ENCODE results near the gene LRRC26. TPM values are rescaled to one million over a fixed set of nuclear protein-coding genes. Genes with fewer than 3 reads are reported as not detected.

The LRRC26 gene
- total RNA-seq, 1 donor = 0.21 TPM

DNA sequence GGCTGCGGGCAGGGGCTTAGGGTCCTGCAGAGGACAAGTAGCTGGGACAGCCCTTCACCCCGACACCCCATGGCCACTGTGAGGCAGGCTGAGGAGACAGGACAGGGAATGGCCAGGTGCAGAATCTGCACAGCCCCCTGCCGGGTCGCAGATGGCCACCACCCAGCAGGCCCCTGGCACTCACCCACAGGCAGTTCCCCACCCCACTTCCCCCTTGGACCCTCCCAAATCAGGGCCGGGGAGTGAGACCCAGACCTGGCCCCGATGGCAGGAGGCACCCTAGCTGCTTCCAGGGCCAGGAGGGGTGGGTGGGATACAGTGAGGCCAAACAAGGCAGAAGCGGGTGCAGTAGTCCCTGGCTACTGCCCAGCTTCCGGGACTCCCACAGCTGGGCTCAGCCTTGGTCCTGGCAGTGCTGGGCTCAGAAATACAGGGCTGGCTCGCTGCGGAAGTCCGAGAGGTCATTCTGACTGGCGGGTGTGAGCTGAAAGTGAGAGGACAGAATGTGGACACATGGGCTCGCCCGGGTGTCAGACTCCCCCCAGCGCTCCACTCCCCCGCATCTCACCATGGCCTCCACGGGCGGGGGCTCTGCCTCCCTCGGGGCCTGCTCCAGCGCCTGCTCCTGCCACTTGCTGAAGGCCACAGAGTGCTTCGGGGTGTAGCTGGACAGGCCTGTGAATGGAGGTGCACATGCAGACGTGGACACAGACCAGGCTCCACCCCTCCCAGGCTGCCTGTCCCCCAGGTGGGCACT, 22.0 kb upstream of the LRRC26 start:
- Histone ChIP-seq H3K27me3 (ENCODE audit: insufficient read depth, low read length) (no peaks in the 10 kb centered on the region), H3K9me3 (ENCODE audit: low read depth, low read length) (no peaks in the 10 kb centered on the region), H3K4me3 (ENCODE audit: low read length) (no peak overlapping the region), H3K4me1 (ENCODE audit: insufficient read depth, low read length) (peaks cover 26% of the 10 kb centered on the region)

GRCh38 chr9:137191245-137191644, 21.4 kb upstream of the LRRC26 start:
- no peaks in the 10 kb centered on the region for H3K9me3 ChIP-seq (ENCODE audit: low read depth, low read length)
- H3K27me3 ChIP-seq (ENCODE audit: insufficient read depth, low read length) = no peaks in the 10 kb centered on the region
- peaks cover 33% of the 10 kb centered on the region for H3K4me1 ChIP-seq (ENCODE audit: insufficient read depth, low read length)
- H3K4me3 ChIP-seq (ENCODE audit: low read length) = no peak overlapping the region

- peaks cover 38% of the 10 kb centered on the region for H3K4me1 ChIP-seq (ENCODE audit: insufficient read depth, low read length)
- H3K4me3 ChIP-seq (ENCODE audit: low read length) = no peak overlapping the region
- H3K9me3 ChIP-seq (ENCODE audit: low read depth, low read length) = no peaks in the 10 kb centered on the region
- no peaks in the 10 kb centered on the region for H3K27me3 ChIP-seq (ENCODE audit: insufficient read depth, low read length)
These were observed 20.5 kb upstream of the LRRC26 start for GRCh38 chr9:137190315-137190856.

- Histone ChIP-seq H3K4me1 (ENCODE audit: insufficient read depth, low read length) (peaks cover 38% of the 10 kb centered on the region), H3K4me3 (ENCODE audit: low read length) (peak overlapping the region; percentile 94), H3K27me3 (ENCODE audit: insufficient read depth, low read length) (no peaks in the 10 kb centered on the region), H3K9me3 (ENCODE audit: low read depth, low read length) (no peaks in the 10 kb centered on the region)
These were observed 19.7 kb upstream of the LRRC26 start for GRCh38 chr9:137189297-137190295.

GRCh38 chr9:137188490-137189296, 18.8 kb upstream of the LRRC26 start, which contains the start of the genes ANAPC2 and SSNA1:
ANAPC2 (minus strand) TSS chr9:137188560; CDS start chr9:137188532, 28 bp downstream.
SSNA1 (plus strand) TSS chr9:137188676; CDS start chr9:137188727, 51 bp downstream.
- Histone ChIP-seq H3K4me3 (ENCODE audit: low read length) (peak within 1 kb of the TSS; percentile 94), H3K4me1 (ENCODE audit: insufficient read depth, low read length) (peaks cover 38% of the 10 kb centered on the region), H3K27me3 (ENCODE audit: insufficient read depth, low read length) (no peaks in the 10 kb centered on the region), H3K9me3 (ENCODE audit: low read depth, low read length) (no peaks in the 10 kb centered on the region)

DNA sequence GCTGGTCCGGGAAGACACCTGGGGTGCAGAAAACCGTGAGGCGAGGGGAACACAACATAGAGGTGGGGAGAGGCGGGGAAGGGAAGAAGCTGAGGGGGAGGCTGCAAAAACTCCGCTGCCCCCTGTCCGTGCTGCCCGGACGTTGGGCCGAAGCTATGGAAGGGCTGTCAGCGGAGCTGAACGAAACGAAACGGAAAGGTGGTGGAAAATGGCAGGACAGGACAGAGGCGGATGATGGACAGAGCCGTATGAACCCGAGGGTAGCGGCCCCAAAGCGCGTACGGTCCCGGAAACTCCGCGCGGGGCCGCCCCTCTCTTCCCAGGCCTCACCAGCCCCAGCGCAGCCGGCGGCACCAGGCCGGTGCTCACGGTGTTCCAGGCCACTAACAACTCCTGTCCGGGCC, 18.2 kb upstream of the LRRC26 start:
- Histone ChIP-seq H3K4me1 (ENCODE audit: insufficient read depth, low read length) (peaks cover 38% of the 10 kb centered on the region), H3K9me3 (ENCODE audit: low read depth, low read length) (no peaks in the 10 kb centered on the region), H3K27me3 (ENCODE audit: insufficient read depth, low read length) (no peaks in the 10 kb centered on the region), H3K4me3 (ENCODE audit: low read length) (peak overlapping the region; percentile 94)

GRCh38 chr9:137187386-137187785, 17.5 kb upstream of the LRRC26 start:
- Histone ChIP-seq H3K4me1 (ENCODE audit: insufficient read depth, low read length) (peaks cover 38% of the 10 kb centered on the region), H3K9me3 (ENCODE audit: low read depth, low read length) (no peaks in the 10 kb centered on the region), H3K27me3 (ENCODE audit: insufficient read depth, low read length) (no peaks in the 10 kb centered on the region), H3K4me3 (ENCODE audit: low read length) (peak overlapping the region; percentile 94)

- no peak overlapping the region for H3K4me3 ChIP-seq (ENCODE audit: low read length)
- no peaks in the 10 kb centered on the region for H3K9me3 ChIP-seq (ENCODE audit: low read depth, low read length)
- peaks cover 38% of the 10 kb centered on the region for H3K4me1 ChIP-seq (ENCODE audit: insufficient read depth, low read length)
- no peaks in the 10 kb centered on the region for H3K27me3 ChIP-seq (ENCODE audit: insufficient read depth, low read length)
These were observed 16.5 kb upstream of the LRRC26 start for GRCh38 chr9:137186385-137186784.

GRCh38 chr9:137185921-137186320, 16.1 kb upstream of the LRRC26 start:
- H3K4me1 ChIP-seq (ENCODE audit: insufficient read depth, low read length) = peaks cover 38% of the 10 kb centered on the region
- H3K4me3 ChIP-seq (ENCODE audit: low read length) = no peak overlapping the region
- H3K9me3 ChIP-seq (ENCODE audit: low read depth, low read length) = no peaks in the 10 kb centered on the region
- no peaks in the 10 kb centered on the region for H3K27me3 ChIP-seq (ENCODE audit: insufficient read depth, low read length)

GRCh38 chr9:137184881-137185660, 15.2 kb upstream of the LRRC26 start:
- no peaks in the 10 kb centered on the region for H3K27me3 ChIP-seq (ENCODE audit: insufficient read depth, low read length)
- peaks cover 36% of the 10 kb centered on the region for H3K4me1 ChIP-seq (ENCODE audit: insufficient read depth, low read length)
- no peaks in the 10 kb centered on the region for H3K9me3 ChIP-seq (ENCODE audit: low read depth, low read length)
- no peak overlapping the region for H3K4me3 ChIP-seq (ENCODE audit: low read length)

DNA sequence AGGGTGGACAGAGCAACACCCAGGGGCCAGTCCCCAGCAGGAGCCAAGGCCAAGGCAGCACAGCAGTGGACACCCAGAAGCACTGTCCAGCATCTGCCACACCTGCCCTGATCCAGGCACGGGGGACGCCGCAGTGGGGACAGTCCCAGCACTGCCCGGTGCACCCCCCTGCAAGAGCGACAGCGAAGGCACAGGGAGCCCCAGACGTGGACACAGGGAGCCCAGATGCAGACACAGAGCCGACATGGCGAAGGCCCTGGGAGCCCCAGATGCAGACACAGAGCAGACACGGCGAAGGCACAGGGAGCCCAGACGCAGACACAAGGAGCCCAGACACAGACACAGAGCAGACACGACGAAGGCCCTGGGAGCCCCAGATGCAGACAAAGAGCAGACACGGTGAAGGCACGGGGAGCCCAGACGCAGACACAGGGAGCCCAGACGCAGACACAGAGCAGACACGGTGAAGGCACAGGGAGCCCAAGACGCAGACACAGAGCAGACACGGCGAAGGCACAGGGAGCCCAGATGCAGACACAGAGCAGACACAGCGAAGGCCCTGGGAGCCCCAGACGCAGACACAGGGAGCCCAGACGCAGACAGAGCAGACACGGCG, 14.2 kb upstream of the LRRC26 start:
- H3K4me1 ChIP-seq (ENCODE audit: insufficient read depth, low read length) = peaks cover 26% of the 10 kb centered on the region
- no peaks in the 10 kb centered on the region for H3K9me3 ChIP-seq (ENCODE audit: low read depth, low read length)
- no peaks in the 10 kb centered on the region for H3K27me3 ChIP-seq (ENCODE audit: insufficient read depth, low read length)
- no peak overlapping the region for H3K4me3 ChIP-seq (ENCODE audit: low read length)

DNA sequence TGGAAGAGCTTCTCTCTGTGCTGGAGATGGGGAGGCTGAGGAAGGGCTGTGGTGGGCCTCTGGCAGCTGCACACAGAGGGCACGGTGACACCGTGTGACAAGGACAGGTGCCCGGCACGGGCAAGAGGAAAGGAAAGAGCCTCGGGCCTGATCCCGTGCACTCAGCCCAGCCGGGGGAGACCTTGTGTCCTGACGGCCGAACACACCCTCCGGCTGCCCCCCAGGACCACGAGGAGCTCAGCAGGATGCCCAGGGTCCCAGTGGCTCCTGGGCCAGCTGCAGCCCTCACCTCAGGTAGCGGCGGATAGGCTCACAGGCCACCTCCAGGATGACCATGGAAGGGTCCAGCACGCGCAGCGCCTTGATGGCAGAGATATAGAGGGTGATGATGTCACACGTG, 13.0 kb upstream of the LRRC26 start:
- H3K27me3 ChIP-seq (ENCODE audit: insufficient read depth, low read length) = no peaks in the 10 kb centered on the region
- peaks cover 21% of the 10 kb centered on the region for H3K4me1 ChIP-seq (ENCODE audit: insufficient read depth, low read length)
- H3K4me3 ChIP-seq (ENCODE audit: low read length) = no peak overlapping the region
- no peaks in the 10 kb centered on the region for H3K9me3 ChIP-seq (ENCODE audit: low read depth, low read length)

- Histone ChIP-seq H3K4me3 (ENCODE audit: low read length) (no peak overlapping the region), H3K27me3 (ENCODE audit: insufficient read depth, low read length) (no peaks in the 10 kb centered on the region), H3K4me1 (ENCODE audit: insufficient read depth, low read length) (peaks cover 10% of the 10 kb centered on the region), H3K9me3 (ENCODE audit: low read depth, low read length) (no peaks in the 10 kb centered on the region)
These were observed 11.8 kb upstream of the LRRC26 start for GRCh38 chr9:137181680-137182079.

Measured in mononuclear cell (primary cell).